ENCODE data around the gene RIC8B.
A peak's percentile ranks its signal among the peaks of the same experiment; 100 is the strongest.

Gene RIC8B

GRCh38 chr12:106840243-106840642 lies 65.8 kb downstream of the RIC8B start:
- TF ChIP-seq EZH2phosphoT487 (IDR thresholded peaks at IDR 0.05; ENCODE audit: borderline replicate concordance) (no peak), CTCF (conservative IDR thresholded peaks at IDR 0.05; ENCODE audit: low read length) (no peak)
- Histone ChIP-seq H3K79me2 (ENCODE audit: insufficient read depth, low read length) (no peaks in the 10 kb centered on the region), H3F3A (ENCODE audit: low read depth) (no peaks in the 10 kb centered on the region), H3K9ac (ENCODE audit: low read depth, low read length, poor library complexity, severe bottlenecking) (peak overlapping the region; percentile 20), H4K20me1 (ENCODE audit: insufficient read depth, low read length, poor library complexity, severe bottlenecking) (peaks cover 5% of the 10 kb centered on the region), H3K9me3 (ENCODE audit: insufficient read depth, low read depth, low read length) (no peaks in the 10 kb centered on the region), H3K4me1 (ENCODE audit: insufficient read depth, low read length, poor library complexity, severe bottlenecking) (peaks cover 19% of the 10 kb centered on the region), H3K9me2 (replicated peaks; ENCODE audit: low read depth, low read length) (no peaks in the 10 kb centered on the region), H3K4me3 (ENCODE audit: low read length, poor library complexity, severe bottlenecking) (no peak overlapping the region), H3K27me3 (ENCODE audit: insufficient read depth, low read length, poor library complexity, severe bottlenecking) (no peaks in the 10 kb centered on the region), H2AFZ (ENCODE audit: low read length) (no peak overlapping the region), H3K4me2 (ENCODE audit: low read depth, low read length, poor library complexity, severe bottlenecking) (peak overlapping the region; percentile 27), H3K36me3 (ENCODE audit: insufficient read depth, low read length) (peaks cover 31% of the 10 kb centered on the region)

GRCh38 chr12:106841510-106842302 lies 67.2 kb downstream of the RIC8B start:
- TF ChIP-seq EZH2phosphoT487 (IDR thresholded peaks at IDR 0.05; ENCODE audit: borderline replicate concordance), result no peak
- TF ChIP-seq CTCF (conservative IDR thresholded peaks at IDR 0.05; ENCODE audit: low read length), result peak; percentile 86
- Histone ChIP-seq H3K4me1 (ENCODE audit: insufficient read depth, low read length, poor library complexity, severe bottlenecking) (peaks cover 19% of the 10 kb centered on the region), H3K9ac (ENCODE audit: low read depth, low read length, poor library complexity, severe bottlenecking) (peak overlapping the region; percentile 18)

GRCh38 chr12:106845902-106846301 lies 71.4 kb downstream of the RIC8B start:
- no peaks in the 10 kb centered on the region for H3K79me2 ChIP-seq (ENCODE audit: insufficient read depth, low read length)
- no peak overlapping the region for H3K4me2 ChIP-seq (ENCODE audit: low read depth, low read length, poor library complexity, severe bottlenecking)
- H4K20me1 ChIP-seq (ENCODE audit: insufficient read depth, low read length, poor library complexity, severe bottlenecking), result peaks cover 5% of the 10 kb centered on the region
- no peaks in the 10 kb centered on the region for H3K27me3 ChIP-seq (ENCODE audit: insufficient read depth, low read length, poor library complexity, severe bottlenecking)
- H3K36me3 ChIP-seq (ENCODE audit: insufficient read depth, low read length), result peaks cover 64% of the 10 kb centered on the region
- H3K9me3 ChIP-seq (ENCODE audit: insufficient read depth, low read depth, low read length), result no peaks in the 10 kb centered on the region
- no peak overlapping the region for H3K9ac ChIP-seq (ENCODE audit: low read depth, low read length, poor library complexity, severe bottlenecking)
- H3F3A ChIP-seq (ENCODE audit: low read depth), result no peaks in the 10 kb centered on the region
- H2AFZ ChIP-seq (ENCODE audit: low read length), result no peak overlapping the region
- TF ChIP-seq CTCF (conservative IDR thresholded peaks at IDR 0.05; ENCODE audit: low read length) (no peak), EZH2phosphoT487 (IDR thresholded peaks at IDR 0.05; ENCODE audit: borderline replicate concordance) (no peak)
- H3K4me3 ChIP-seq (ENCODE audit: low read length, poor library complexity, severe bottlenecking), result no peak overlapping the region
- H3K9me2 ChIP-seq (replicated peaks; ENCODE audit: low read depth, low read length), result no peaks in the 10 kb centered on the region
- peaks cover 8% of the 10 kb centered on the region for H3K4me1 ChIP-seq (ENCODE audit: insufficient read depth, low read length, poor library complexity, severe bottlenecking)

More at GRCh38 chr12:106841510-106842302, 67.2 kb downstream of the RIC8B start:
- no peaks in the 10 kb centered on the region for H3K79me2 ChIP-seq (ENCODE audit: insufficient read depth, low read length)
- H3K27me3 ChIP-seq (ENCODE audit: insufficient read depth, low read length, poor library complexity, severe bottlenecking), result no peaks in the 10 kb centered on the region
- no peaks in the 10 kb centered on the region for H3K9me2 ChIP-seq (replicated peaks; ENCODE audit: low read depth, low read length)
- H3K36me3 ChIP-seq (ENCODE audit: insufficient read depth, low read length), result peaks cover 45% of the 10 kb centered on the region
- H3K9me3 ChIP-seq (ENCODE audit: insufficient read depth, low read depth, low read length), result no peaks in the 10 kb centered on the region
- H3K4me2 ChIP-seq (ENCODE audit: low read depth, low read length, poor library complexity, severe bottlenecking), result peak overlapping the region; percentile 23
- H4K20me1 ChIP-seq (ENCODE audit: insufficient read depth, low read length, poor library complexity, severe bottlenecking), result peaks cover 5% of the 10 kb centered on the region
- no peak overlapping the region for H3K4me3 ChIP-seq (ENCODE audit: low read length, poor library complexity, severe bottlenecking)
- no peaks in the 10 kb centered on the region for H3F3A ChIP-seq (ENCODE audit: low read depth)
- no peak overlapping the region for H2AFZ ChIP-seq (ENCODE audit: low read length)
